ENCODE results near the gene CCR9. TPM values are rescaled to one million over a fixed set of nuclear protein-coding genes. Genes with fewer than 3 reads are reported as not detected.

Gene CCR9
- total and polyA plus RNA-seq, 10 of the 15 experiments (the other 5 are each of a cell fraction or from before 2014, with no cell fraction given) = 0.05 to 3.9 (median 2.4) TPM

- no TSS peak for BruUV-seq (replicated peaks)
- intact Hi-C loops (cut with micrococcal nuclease; ENCODE audit: unreplicated experiment) (no loop called here), in situ Hi-C loops (cut with MboI) (loop anchor here (5.0 kb wide), 1 partner anchor 49 kb away; no protein-coding TSS in a partner anchor)
- ChIA-PET RAD21 (ENCODE audit: unreplicated experiment) (interaction anchor here (0.6 to 11.1 kb wide), 19 partner anchors 10 to 165 kb away, joined by 3 to 229 read pairs (median 6); partner anchors contain the start of genes CCR9 and LZTFL1), POLR2A (interaction anchor here (0.8 to 6.4 kb wide), 12 partner anchors 9 to 58 kb away, joined by 4 to 41 read pairs (median 6); no protein-coding TSS in a partner anchor), CTCF (interaction anchor here (0.8 to 8.5 kb wide), 10 partner anchors 10 to 185 kb away, joined by 3 to 67 read pairs (median 6); no protein-coding TSS in a partner anchor), SMC1A (ENCODE audit: uncharacterized antibody, unreplicated experiment) (interaction anchor here (0.6 to 11.8 kb wide), 18 partner anchors 11 to 313 kb away, joined by 3 to 199 read pairs (median 6); partner anchors contain the start of genes CCR9 and LZTFL1)
- H3K4me1 ChIP-seq (ENCODE audit: control insufficient read depth, insufficient read depth, low read length) = peaks cover 14% of the 10 kb centered on the region
- ATAC-seq (no peak), DNase-seq (ENCODE audit: low read depth, low spot score) (no peak), FAIRE-seq (no peak)
- no peak overlapping the region for H2AFZ ChIP-seq (ENCODE audit: control insufficient read depth, low read depth, low read length)
- H3K4me2 ChIP-seq (ENCODE audit: control insufficient read depth, insufficient read depth) = no peak overlapping the region
- no peaks in the 10 kb centered on the region for H4K20me1 ChIP-seq (ENCODE audit: control insufficient read depth, insufficient read depth)
- no peak overlapping the region for H3K27ac ChIP-seq (ENCODE audit: control insufficient read depth, insufficient read depth)
- H3K9me3 ChIP-seq (replicated peaks; ENCODE audit: control insufficient read depth, insufficient read depth, low read length) = peaks cover 10% of the 10 kb centered on the region; the same call in 2 of the 3 replicates
- peaks cover 0 to 8% of the 10 kb centered on the region in 2 experiments; a peak in 3 of 4 replicates for H3K36me3 ChIP-seq (ENCODE audit: control insufficient read depth in 2 of 2, insufficient read depth in 2 of 2, low read length in 1 of 2)
- no peaks in the 10 kb centered on the region for H3K79me2 ChIP-seq (ENCODE audit: control insufficient read depth, insufficient read depth, low read length)
- H3K27me3 ChIP-seq (replicated peaks in 1 of 2; ENCODE audit: control insufficient read depth in 2 of 2, insufficient read depth in 2 of 2, low read length in 1 of 2) = peaks cover 0 to 2% of the 10 kb centered on the region in 2 experiments; a peak in 1 of 4 replicates
- no peak overlapping the region for H3K4me3 ChIP-seq
- WGBS (ENCODE audit: insufficient coverage, insufficient replicate concordance, low lambda C conversion rate, missing lambda C conversion rate) = 85% methylated on average over 4 of the region's 4 CpGs
- H3K9ac ChIP-seq (ENCODE audit: control insufficient read depth, insufficient read depth, low read length) = no peak overlapping the region
- TF ChIP-seq SMAD1 (IDR thresholded peaks at IDR 0.05; ENCODE audit: low read depth, partially characterized antibody) (no peak), MAX (IDR thresholded peaks at IDR 0.05; ENCODE audit: low read depth, low read length) (no peak), USF1 (IDR thresholded peaks at IDR 0.05; ENCODE audit: borderline replicate concordance, extremely low read length, insufficient read depth, low read depth, low read length) (no peak), MTA3 (IDR thresholded peaks at IDR 0.05; ENCODE audit: borderline replicate concordance, low read length) (no peak), BRCA1 (IDR thresholded peaks at IDR 0.05; ENCODE audit: low read depth, low read length) (no peak), GATAD2B (conservative IDR thresholded peaks at IDR 0.05; ENCODE audit: low read depth) (no peak), MXI1 (IDR thresholded peaks at IDR 0.05; ENCODE audit: low read depth, low read length) (0 out of 2 replicates have a peak, but pooled peaks have one; percentile 36), SMAD5 (IDR thresholded peaks at IDR 0.05; ENCODE audit: low read depth) (peak; percentile 30; the same call in 1 of the 2 replicates), IRF3 (IDR thresholded peaks at IDR 0.05) (no peak), MTA2 (IDR thresholded peaks at IDR 0.05; ENCODE audit: low read depth) (no peak), MEF2B (IDR thresholded peaks at IDR 0.05; ENCODE audit: partially characterized antibody, poor library complexity, severe bottlenecking) (no peak), DPF2 (IDR thresholded peaks at IDR 0.05) (no peak), YY1 (IDR thresholded peaks at IDR 0.05; ENCODE audit: low read depth, low read length) (0 out of 2 replicates have a peak, but pooled peaks have one; percentile 25), SIX5 (IDR thresholded peaks at IDR 0.05; ENCODE audit: low read depth, low read length, severe bottlenecking) (no peak), FOXM1 (IDR thresholded peaks at IDR 0.05; ENCODE audit: low read depth, low read length) (no peak), IKZF1 (conservative IDR thresholded peaks at IDR 0.05) (0 out of 2 replicates have a peak, but pooled peaks have one; percentile 5), ZNF687 (IDR thresholded peaks at IDR 0.05) (0 out of 2 replicates have a peak, but pooled peaks have one; percentile 11), LARP7 (IDR thresholded peaks at IDR 0.05) (0 out of 2 replicates have a peak, but pooled peaks have one; percentile 8), NFIC (IDR thresholded peaks at IDR 0.05; ENCODE audit: low read depth, low read length) (no peak)
Measured at GRCh38 chr3:45910892-45911291, 24.5 kb downstream of the CCR9 start.
